HepG2 (cell line): ENCODE results near the gene CLDN9.

Experiments
- BRCA1 ChIP-seq: sonication (generic); formaldehyde crosslinking; IDR thresholded peaks from 2 replicates; pipeline ENCODE4 v1.4.0; 2020; ENCODE audit warnings: missing genetic modification reagents
- ELF4 ChIP-seq: sonication (generic); formaldehyde crosslinking; IDR thresholded peaks from 2 replicates; pipeline ENCODE4 v1.5.0; 2020; ENCODE audit warnings: missing genetic modification reagents, mild to moderate bottlenecking, moderate library complexity, borderline replicate concordance
- FLYWCH1 ChIP-seq: sonication (generic); formaldehyde crosslinking; IDR thresholded peaks from 2 replicates; pipeline ENCODE4 v1.8.1; 2023; ENCODE audit warnings: mild to moderate bottlenecking, missing genetic modification reagents
- POLR2A ChIP-seq, 2 experiments: IDR thresholded peaks; 2 replicates each; pipeline ENCODE4 v1.6.1; 2011; ENCODE audit warnings: low read depth in 2 of 2, low read length in 2 of 2, mild to moderate bottlenecking in 1 of 2, moderate library complexity in 1 of 2; ENCODE audit not compliant: insufficient read depth in 1 of 2
- REST ChIP-seq, 2 experiments: IDR thresholded peaks; 2 replicates each; pipeline ENCODE4 v1.6.1; 2011 to 2012; ENCODE audit warnings: low read length in 2 of 2, borderline replicate concordance in 1 of 2, low read depth in 1 of 2, mild to moderate bottlenecking in 1 of 2, moderate library complexity in 1 of 2
- TAF1 ChIP-seq: sonication (generic); formaldehyde crosslinking; IDR thresholded peaks from 2 replicates; pipeline ENCODE4 v1.4.0; 2020; ENCODE audit warnings: missing genetic modification reagents
- TBX3 ChIP-seq: fragments of 450-650 bp; IDR thresholded peaks from 2 replicates; pipeline ENCODE4 v1.6.1; 2017; ENCODE audit warnings: antibody characterized with exemption, mild to moderate bottlenecking, inconsistent platforms, borderline replicate concordance
- TCF7L2 ChIP-seq: IDR thresholded peaks from 2 replicates; pipeline ENCODE4 v1.6.1; 2011; ENCODE audit warnings: mild to moderate bottlenecking, low read depth, low read length, moderate library complexity
- ZBTB33 ChIP-seq: sonication (generic); formaldehyde crosslinking; IDR thresholded peaks from 2 replicates; pipeline ENCODE4 v1.4.0; 2020; ENCODE audit warnings: missing genetic modification reagents
- ZFX ChIP-seq: sonication (generic); formaldehyde crosslinking; IDR thresholded peaks from 2 replicates; pipeline ENCODE4 v1.4.0; 2020; ENCODE audit warnings: mild to moderate bottlenecking, low read depth, missing genetic modification reagents, moderate library complexity
- ZNF317 ChIP-seq: sonication (generic); formaldehyde crosslinking; IDR thresholded peaks from 2 replicates; pipeline ENCODE4 v1.5.0; 2020; ENCODE audit warnings: mild to moderate bottlenecking, missing genetic modification reagents

GRCh38 chr16:3050487-3050886, 37.8 kb downstream of the CLDN9 start:
- TF ChIP-seq ZNF317 = no peak
- no peak for TF ChIP-seq ZFX (CRISPR knock-in tag)
- no peak for TF ChIP-seq TAF1 (CRISPR knock-in tag)
- TF ChIP-seq REST (IDR thresholded peaks at IDR 0.05; ENCODE audit: borderline replicate concordance in 1 of 2, low read depth in 1 of 2, low read length in 2 of 2) = no peak
- no peak for TF ChIP-seq BRCA1 (CRISPR knock-in tag)
- no peak for TF ChIP-seq TBX3
- no peak for TF ChIP-seq ELF4
- no peak for TF ChIP-seq TCF7L2
- no peak for TF ChIP-seq ZBTB33 (CRISPR knock-in tag)
- TF ChIP-seq POLR2A (IDR thresholded peaks at IDR 0.05; ENCODE audit: insufficient read depth in 1 of 2, low read depth in 2 of 2, low read length in 2 of 2) = no peak
- no peak for TF ChIP-seq FLYWCH1 (CRISPR knock-in tag)
